ENCODE measurements around the gene MTMR6. TPM values are rescaled to one million over a fixed set of nuclear protein-coding genes. Genes with fewer than 3 reads are reported as not detected.

The MTMR6 gene
- total RNA-seq, 1 donor from 2014 or later, result 27.6 TPM

- H3K27me3 ChIP-seq (ENCODE audit: control insufficient read depth, insufficient read depth, low read length), result no peaks in the 10 kb centered on the region
- DNase-seq (ENCODE audit: low read depth), result no peak
- no peaks in the 10 kb centered on the region for H3K36me3 ChIP-seq (ENCODE audit: control insufficient read depth, insufficient read depth, low read length)
- no peak for TF ChIP-seq CTCF (IDR thresholded peaks at IDR 0.05; ENCODE audit: insufficient read depth, low read length, poor library complexity, severe bottlenecking)
- no peak overlapping the region for H3K4me3 ChIP-seq (ENCODE audit: low read depth, low read length)
These were observed 35.1 kb downstream of the MTMR6 start for GRCh38 chr13:25252225-25252624.

GRCh38 chr13:25249001-25249543, 38.2 kb downstream of the MTMR6 start:
- Histone ChIP-seq H3K27me3 (ENCODE audit: control insufficient read depth, insufficient read depth, low read length) (no peaks in the 10 kb centered on the region), H3K36me3 (ENCODE audit: control insufficient read depth, insufficient read depth, low read length) (no peaks in the 10 kb centered on the region), H3K4me3 (ENCODE audit: low read depth, low read length) (no peak overlapping the region)
- TF ChIP-seq CTCF (IDR thresholded peaks at IDR 0.05; ENCODE audit: insufficient read depth, low read length, poor library complexity, severe bottlenecking), result peak; percentile 57
- peak; percentile 23 for DNase-seq (ENCODE audit: low read depth)

- Histone ChIP-seq H3K4me3 (ENCODE audit: low read depth, low read length) (no peak overlapping the region), H3K36me3 (ENCODE audit: control insufficient read depth, insufficient read depth, low read length) (no peaks in the 10 kb centered on the region), H3K27me3 (ENCODE audit: control insufficient read depth, insufficient read depth, low read length) (no peaks in the 10 kb centered on the region)
- no peak for TF ChIP-seq CTCF (IDR thresholded peaks at IDR 0.05; ENCODE audit: insufficient read depth, low read length, poor library complexity, severe bottlenecking)
- DNase-seq (ENCODE audit: low read depth), result no peak
These were observed 39.2 kb downstream of the MTMR6 start for GRCh38 chr13:25248071-25248470.

- Histone ChIP-seq H3K4me3 (ENCODE audit: low read depth, low read length) (no peak overlapping the region), H3K27me3 (ENCODE audit: control insufficient read depth, insufficient read depth, low read length) (no peaks in the 10 kb centered on the region), H3K36me3 (ENCODE audit: control insufficient read depth, insufficient read depth, low read length) (no peaks in the 10 kb centered on the region)
- no peak for DNase-seq (ENCODE audit: low read depth)
- TF ChIP-seq CTCF (IDR thresholded peaks at IDR 0.05; ENCODE audit: insufficient read depth, low read length, poor library complexity, severe bottlenecking), result no peak
These were observed 39.9 kb downstream of the MTMR6 start for GRCh38 chr13:25247360-25247759.

GRCh38 chr13:25244123-25244522, 43.2 kb downstream of the MTMR6 start:
- no peak for DNase-seq (ENCODE audit: low read depth)
- H3K27me3 ChIP-seq (ENCODE audit: control insufficient read depth, insufficient read depth, low read length), result no peaks in the 10 kb centered on the region
- H3K4me3 ChIP-seq (ENCODE audit: low read depth, low read length), result no peak overlapping the region
- H3K36me3 ChIP-seq (ENCODE audit: control insufficient read depth, insufficient read depth, low read length), result no peaks in the 10 kb centered on the region
- TF ChIP-seq CTCF (IDR thresholded peaks at IDR 0.05; ENCODE audit: insufficient read depth, low read length, poor library complexity, severe bottlenecking), result no peak

GRCh38 chr13:25242956-25243355, 44.3 kb downstream of the MTMR6 start:
- DNase-seq (ENCODE audit: low read depth), result no peak
- Histone ChIP-seq H3K36me3 (ENCODE audit: control insufficient read depth, insufficient read depth, low read length) (no peaks in the 10 kb centered on the region), H3K27me3 (ENCODE audit: control insufficient read depth, insufficient read depth, low read length) (no peaks in the 10 kb centered on the region), H3K4me3 (ENCODE audit: low read depth, low read length) (no peak overlapping the region)
- no peak for TF ChIP-seq CTCF (IDR thresholded peaks at IDR 0.05; ENCODE audit: insufficient read depth, low read length, poor library complexity, severe bottlenecking)

Data from kidney epithelial cell (primary cell).